ENCODE data around the gene HOXC9.
A peak's percentile ranks its signal among the peaks of the same experiment; 100 is the strongest.

The HOXC9 gene

DNA sequence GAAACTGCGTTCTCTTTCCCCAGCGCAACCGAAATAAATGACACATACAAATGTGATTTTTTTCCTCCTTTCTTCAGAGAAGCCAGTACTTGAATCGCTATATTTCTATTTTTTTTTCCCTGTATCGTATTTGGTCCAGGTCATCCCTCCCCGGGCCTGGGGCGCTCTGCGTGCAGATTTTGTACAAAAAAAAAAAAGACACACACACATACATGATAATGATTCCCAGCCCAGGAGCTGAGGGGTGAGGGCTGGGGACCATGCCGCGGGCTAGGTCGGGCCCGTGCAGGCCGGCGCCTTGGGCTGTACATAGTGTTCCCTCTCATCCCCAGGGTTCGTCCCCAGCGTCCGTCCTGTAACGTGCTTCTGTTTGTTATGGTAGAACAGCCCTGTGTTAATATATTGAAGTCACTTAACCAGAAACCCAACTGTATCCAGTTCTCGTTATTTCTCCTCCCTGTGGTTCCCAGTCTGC is 3.0 kb downstream of the HOXC9 start:
- DNase-seq = no peak

DNA sequence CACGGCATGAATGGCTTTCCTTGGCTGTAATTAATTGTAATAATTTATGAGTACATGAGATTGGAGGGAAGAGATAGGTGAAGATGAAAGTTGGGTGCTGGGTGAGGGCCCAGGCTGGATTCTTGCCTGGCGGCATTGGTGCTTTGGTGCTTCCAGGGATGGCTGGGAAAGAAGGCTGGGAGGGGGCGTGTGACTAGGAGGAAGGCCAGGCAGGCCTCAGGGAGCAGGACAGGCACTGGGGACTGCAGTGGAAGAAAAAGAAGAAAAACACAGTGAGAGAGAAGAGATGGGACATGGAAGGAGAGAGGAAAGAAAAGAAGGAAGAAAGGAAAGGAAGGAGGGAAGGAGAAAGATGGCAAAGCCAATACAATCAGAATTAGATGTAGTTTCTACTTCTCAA is 3.7 kb downstream of the HOXC9 start:
- DNase-seq = no peak

DNA sequence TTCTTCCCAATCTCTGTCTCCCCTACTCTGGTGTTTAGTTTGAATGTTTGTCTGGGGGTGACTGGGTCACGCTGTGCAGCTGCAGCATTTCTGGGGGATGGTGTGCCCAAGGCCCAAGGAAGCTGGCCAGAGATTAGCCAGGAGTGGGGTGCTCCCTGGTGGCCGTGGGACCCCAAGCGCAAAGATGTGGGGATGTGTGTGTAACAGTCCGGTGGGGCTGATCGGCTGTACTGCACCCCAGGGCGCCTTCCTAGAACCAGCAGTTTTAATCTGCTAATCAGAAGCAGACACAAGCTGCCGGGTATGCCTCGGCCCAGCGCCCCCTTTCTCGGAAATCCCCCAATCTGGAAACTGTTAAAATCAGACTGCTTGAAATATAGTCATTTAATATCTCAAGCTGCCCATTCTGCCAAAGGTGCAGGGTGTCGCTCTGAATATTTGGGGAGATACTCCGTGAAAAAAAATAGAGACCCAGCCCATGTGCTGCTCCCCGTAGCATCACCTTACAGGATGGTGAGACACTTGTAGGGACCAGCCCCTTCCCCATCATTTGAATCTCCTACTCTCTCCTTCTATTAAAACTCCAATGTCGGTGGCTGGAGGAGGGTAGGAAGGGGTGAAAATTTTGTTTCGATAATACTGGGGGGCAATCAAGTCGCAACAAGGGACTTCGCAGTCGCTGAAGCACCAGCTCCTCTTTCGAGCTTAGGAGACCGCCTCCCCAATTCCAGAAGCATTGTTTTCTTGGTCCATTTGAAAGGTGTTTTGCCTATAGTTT is 4.3 kb downstream of the HOXC9 start:
- DNase-seq = no peak

DNA sequence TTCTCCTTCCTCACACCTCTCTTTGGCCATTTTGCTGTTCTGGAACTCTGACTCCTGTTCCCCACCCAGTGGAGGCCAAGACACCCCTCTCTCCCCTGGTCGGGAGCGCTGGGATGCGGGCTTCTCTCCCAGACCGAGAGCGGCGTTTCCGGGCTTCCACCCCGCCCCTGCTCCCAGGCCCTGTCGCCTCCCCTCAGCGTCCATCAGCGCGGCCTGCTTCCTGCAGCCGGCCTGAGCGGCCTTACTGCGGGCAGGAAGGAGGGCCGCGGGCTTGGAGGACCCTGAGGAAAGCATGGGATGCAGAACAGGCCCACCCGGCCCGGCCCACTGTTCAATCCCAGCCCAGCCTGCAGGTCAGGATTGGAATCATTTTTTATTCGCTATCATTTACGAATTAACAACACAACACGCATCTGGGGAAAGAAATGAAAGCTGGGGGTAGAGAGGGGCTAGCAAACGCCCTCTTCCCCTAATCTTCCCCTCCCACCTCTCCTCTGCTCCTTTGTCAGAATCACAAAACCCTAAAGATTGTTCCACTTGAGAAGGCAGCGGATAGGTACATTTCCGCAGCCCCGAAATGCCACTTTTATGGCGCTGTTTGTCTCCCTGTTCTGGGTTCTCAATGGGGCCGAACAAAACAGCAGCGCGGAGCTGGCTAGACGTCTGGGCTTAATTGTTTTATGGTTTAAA is 5.0 kb downstream of the HOXC9 start:
- DNase-seq = no peak

DNA sequence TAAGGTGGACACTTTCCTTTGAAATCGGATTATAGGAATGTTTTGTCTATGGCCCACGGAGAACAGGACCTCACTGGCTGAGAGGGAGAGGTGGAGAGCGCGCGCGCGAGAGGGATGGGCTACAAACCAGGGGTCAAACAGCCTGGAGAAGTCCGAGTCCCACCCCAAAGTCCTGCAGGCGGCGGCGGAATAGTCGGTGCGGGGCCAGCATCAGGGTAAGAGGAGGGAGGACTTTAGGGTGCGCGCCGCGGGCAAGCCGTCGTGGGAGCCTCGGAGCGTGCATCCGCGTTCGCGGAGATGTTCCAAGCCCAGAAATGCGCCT is 5.5 kb downstream of the HOXC9 start:
- DNase-seq = no peak

DNA sequence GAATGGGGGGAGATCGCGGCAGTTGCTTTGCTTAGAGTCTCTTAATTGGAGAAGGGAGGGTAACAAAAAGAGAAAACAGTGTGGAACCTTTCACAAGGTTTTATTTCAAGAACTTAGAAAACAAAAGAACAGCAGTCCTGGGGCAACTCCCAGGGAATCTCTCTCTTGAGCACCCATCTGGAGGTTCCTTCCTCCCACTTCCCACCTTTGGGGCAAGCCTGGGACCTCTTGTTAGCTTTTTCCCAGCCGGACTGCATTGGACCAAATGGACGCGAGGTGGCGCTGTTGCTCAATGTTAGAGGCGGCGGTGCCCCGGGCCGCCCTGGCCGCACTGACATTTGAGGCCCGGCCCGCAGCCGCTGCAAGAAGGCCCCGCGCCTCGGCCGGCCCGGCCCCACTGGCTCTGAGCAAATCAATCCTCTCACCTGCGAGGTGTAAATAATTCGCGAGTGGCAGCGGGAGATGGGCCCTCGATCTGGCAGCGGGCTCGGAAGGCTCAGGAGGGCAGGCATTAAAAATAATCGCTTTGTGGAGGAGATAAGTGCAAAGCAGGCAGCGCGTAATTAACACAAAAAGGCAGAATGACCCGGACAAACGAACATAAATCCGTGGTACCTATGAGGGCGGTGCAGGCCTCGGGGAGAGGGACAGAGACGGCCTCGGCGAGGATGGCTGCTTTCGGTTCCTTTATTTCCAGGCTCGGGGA is 6.0 kb downstream of the HOXC9 start:
- DNase-seq = peak; percentile 65

DNA sequence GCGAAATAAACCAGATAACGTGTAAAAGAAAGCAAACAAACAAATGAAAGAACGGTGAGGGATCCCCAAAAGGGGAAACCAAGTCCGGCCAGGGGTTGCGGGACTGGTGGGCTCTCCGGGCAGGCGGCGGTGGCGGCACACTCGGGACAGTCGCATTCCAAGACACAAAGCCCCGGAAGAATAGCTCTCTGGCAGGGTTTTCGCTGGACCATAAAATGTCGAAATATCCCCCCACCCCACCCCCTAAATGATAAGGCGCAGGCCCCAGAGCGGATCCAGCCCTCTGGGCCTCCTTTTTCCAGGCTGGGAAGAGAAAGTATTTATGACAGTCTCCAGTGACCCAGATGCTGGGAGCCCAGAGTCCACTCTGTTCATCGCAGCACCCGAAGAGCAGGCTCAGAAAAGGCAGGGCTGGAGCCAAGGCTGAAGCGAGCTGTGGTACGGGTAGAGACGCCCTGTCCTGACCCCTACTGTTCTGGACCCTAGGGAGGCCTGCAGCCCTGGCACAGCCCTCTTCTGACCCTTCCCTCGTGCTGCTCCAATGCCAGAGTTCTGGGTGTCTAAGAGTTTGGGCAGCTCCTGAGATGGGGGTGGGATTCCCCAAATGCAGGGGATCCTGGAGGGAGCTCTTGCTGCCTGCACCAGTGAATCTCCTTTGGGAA is 6.7 kb downstream of the HOXC9 start:
- no peak for DNase-seq

DNA sequence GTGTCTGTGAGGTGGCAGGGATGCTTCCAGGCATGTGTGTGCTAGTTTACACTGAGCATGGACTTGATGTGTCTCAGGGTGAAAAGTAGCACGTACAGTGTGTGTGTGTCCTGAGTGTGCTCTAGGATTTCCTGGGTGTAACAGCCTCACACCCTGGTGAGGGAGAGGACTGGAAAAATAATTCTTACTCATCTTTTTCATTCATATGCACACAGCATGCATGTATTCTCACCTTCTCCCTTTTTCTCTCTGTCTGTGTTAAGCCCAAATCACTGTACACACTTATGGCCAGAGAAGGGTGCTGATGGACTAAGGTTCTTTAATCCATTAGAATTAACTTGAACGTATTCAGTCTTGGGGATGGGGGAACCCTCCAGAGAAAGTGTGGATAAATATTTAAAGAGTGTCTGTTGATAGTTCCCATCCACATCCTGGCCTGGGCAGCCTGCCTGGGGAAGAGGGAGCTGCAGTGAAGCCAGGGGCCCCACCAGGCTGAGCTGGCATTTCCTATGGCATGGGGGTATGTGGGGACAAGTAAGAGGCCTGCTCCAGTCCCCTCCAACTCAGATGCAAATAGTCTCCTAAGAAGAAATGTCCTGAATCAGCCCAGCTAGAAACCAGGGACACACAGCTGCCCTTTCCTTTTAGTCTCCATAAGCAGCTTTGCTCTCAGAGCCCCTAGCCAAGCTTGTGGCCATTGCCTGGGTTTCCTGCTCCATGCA is 7.7 kb downstream of the HOXC9 start:
- DNase-seq = no peak

DNA sequence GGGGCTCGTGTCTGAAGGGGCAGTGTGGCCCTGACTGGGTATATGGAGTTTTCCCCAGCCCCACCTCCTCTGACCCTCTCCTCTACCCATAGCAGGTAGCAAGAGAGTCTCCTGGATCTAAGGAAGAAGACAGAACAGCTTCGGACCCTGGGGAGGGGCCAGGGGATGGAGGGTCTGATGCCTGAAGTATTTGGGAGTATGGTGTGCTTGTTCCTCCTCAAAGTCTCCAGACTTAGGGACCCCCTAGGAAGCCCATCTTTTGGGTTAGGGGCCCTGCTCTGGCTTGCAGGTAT is 8.2 kb downstream of the HOXC9 start:
- DNase-seq = no peak

DNA sequence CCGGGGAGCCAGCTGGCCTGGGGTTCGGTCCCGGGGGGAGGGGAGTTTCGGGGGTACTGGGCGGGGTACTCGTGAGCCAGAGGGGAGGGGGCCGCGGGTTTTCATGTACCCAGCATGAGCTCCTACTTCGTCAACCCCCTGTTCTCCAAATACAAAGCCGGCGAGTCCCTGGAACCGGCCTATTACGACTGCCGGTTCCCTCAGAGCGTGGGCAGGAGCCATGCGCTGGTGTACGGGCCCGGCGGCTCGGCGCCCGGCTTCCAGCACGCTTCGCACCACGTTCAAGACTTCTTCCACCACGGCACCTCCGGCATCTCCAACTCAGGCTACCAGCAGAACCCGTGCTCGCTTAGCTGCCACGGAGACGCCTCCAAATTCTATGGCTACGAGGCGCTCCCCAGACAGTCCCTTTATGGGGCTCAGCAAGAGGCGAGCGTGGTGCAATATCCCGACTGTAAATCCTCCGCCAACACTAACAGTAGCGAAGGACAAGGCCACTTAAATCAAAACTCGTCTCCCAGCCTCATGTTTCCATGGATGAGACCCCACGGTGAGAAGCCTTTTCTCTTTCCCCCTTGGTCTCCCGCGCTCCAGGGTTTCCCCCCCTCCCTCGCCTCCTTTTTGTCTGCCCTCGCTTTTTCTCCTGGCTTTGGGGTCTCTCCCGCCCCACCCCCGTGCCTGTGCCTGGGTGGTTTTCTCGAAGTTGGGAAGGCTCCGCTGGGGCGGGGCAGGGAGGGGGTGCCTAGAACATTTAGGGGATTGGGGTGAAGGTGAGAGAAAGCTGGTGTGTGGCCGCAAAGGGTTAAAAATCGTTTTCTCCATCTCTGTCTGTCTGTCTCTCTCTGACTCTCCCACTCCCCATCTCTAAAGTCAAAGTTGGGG is 9.5 kb downstream of the HOXC9 start:
- DNase-seq = no peak

DNA sequence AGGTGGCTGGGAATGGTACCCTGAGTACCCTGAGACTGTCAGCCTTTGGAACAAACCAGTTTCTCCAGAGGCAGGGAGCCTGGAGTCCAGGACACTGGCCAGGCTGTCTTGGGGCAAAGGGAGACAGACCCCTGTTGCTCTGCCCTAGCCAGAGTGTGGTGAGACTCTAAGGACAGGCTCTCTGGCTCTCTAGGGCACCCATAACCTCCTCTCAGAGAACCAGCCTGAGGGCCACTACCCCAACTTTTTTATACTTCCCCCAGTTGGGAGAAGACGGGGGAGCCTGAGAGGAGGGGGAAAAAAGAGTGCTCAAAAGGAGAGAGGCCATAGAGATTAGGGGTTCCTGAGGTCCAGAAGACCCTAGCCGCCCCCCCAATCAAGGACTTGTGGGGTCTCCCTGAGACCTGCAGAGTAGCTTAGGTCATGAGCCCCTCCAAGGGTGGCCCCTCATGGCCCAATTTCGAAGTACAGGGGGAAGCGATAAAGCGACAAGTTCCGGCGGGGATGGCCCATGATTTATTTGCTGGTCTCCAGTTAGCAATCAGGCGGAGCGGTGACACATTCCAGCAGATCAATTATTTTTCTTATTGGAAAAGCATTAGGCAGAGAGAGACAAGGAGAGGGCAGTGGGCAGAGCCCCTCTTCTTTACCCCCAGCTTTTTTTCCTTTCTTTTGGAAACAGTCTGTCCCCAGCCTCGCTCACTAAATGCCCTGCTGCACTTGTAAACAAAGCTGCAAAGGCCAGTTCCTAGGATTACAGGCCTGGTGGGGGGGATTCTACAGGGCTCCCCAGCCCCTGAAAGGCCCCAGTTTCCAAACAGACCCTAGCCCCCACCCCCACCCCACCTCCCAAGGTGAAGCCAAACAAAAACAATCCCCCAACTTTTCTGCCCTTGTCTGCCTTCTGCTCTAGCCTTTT is 10.4 kb downstream of the HOXC9 start:
- DNase-seq = no peak

DNA sequence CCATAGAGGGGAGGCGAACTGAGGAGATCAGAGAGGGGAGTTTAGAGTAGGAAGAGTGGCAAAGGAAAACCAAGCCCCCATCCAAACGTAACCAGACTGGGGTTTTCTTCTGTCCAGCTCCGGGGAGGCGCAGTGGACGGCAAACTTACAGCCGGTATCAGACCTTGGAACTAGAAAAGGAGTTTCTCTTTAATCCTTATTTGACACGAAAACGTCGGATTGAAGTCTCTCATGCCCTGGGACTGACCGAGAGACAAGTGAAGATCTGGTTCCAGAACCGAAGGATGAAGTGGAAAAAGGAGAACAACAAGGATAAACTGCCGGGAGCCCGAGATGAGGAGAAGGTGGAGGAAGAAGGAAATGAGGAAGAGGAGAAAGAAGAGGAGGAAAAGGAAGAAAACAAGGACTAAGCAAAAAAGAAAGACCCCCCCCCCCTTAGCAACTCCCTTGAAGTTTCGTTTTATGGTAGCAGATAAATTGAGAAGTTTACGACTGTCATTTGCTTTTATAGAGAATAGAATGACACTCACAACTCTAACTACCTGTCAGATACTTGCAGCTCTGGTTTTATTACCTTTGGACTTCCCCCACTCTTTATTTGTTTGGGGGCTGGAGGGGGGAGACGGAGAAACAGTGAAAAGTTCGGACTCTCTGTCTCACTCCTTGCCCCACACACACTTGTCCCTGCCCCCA is 11.2 kb downstream of the HOXC9 start:
- no peak for DNase-seq

DNA sequence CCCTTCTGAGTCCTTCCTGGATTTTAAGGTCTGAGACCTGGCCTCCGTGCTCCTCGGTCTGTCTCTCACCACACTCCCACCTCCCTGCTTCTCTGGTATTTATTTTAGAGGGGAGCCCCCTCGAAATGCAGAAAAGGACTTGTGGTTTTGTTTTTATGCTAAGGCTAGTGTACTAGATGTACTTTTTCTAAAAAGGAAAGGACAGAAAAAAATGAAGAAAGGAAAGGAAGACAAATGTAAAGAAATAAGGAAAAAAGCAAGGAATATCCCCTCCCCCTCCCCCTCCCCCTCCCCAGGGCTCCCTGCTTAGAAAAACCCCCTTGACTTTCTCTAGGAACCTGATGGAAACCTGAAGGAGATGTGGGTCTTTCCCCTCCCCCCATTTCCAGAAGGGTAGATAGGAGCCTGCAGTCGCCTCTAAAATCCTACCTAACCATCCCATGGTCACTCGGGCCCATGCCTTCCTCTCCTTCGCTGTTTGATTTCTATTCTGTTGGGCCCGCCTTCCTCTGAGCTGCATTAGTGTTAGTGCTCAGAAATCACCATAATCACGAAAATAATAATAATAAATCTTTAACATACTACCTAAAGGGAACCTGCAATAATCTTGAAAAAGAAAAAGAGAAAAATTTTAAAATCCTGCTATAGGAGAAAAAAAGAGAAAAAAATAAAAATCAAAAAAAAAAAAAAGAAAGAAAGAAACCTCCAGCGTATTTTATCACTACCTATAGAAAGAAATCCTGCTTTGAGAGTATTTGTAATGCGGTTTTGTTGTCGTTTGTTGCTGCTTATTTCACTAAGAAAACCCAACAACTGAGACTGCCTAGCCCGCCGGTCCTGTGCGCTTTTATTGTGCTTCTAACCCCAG is 11.9 kb downstream of the HOXC9 start:
- DNase-seq = no peak

DNA sequence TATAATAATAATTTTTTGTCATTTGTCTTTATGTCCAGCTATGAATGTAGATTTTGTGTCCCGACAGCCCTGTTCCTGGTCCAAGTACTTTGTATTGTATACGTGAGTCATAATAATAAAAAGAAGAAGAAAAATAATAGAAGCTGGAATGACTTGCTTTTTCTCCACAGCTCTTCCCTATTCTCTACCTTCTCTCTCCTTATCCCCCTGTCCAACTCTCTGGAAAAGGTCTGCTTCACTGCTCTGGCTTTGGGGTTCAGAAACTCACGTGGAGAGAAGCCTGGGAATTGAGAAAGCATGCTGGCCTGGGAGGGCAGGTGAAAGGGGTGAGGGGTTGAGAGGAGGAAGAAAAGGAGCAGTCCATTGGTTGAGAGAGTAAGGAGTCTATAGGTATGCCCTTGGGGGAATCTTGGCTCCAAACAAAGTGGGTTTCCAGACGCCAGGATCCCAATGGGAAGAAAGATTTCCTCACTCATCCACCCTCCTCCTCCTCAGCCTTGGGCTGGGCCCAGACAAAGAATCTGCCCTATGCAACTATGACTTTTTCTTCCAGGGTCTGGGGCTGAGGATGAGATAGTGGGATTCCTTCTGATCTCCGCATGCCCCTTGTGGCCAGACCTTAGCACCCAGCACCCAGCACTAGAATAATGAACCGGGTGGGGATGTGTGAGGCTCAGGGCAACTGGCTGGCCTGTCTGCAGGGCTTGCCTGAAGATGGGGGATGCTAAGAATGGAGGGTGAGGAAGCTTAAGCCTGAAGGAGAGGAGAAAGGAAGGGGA is 12.9 kb downstream of the HOXC9 start:
- DNase-seq = no peak

DNA sequence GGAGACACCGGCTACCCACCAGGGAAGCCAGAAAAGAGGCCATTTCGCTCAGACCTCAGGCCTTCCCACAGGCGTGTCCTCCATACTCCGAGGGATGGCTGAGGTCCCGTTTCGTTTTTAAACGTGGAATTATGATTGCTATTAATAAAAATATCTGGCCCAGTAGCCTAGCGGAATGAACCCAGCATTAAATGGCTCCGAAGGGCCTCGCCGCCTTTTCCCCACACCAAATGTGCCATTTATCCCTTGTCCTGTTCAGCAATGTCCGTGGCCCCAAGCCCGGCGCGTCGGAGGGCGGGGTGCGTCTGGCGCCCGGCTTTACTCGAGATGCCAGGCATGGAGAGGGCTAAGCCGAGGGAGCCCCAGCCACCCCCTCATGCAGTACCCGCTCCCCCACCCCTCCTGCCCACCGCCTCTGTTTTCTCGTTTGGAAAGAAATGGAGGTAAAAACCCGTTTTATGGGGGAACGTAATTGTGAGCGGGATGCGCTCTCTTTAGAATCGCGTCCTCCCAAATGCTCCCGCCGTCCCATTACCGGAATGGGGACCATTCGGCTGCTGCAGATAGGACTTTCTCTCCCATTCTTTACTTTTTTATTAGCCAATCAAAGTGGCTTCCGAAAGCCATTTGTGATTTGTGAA is 14.5 kb downstream of the HOXC9 start:
- DNase-seq = no peak

DNA sequence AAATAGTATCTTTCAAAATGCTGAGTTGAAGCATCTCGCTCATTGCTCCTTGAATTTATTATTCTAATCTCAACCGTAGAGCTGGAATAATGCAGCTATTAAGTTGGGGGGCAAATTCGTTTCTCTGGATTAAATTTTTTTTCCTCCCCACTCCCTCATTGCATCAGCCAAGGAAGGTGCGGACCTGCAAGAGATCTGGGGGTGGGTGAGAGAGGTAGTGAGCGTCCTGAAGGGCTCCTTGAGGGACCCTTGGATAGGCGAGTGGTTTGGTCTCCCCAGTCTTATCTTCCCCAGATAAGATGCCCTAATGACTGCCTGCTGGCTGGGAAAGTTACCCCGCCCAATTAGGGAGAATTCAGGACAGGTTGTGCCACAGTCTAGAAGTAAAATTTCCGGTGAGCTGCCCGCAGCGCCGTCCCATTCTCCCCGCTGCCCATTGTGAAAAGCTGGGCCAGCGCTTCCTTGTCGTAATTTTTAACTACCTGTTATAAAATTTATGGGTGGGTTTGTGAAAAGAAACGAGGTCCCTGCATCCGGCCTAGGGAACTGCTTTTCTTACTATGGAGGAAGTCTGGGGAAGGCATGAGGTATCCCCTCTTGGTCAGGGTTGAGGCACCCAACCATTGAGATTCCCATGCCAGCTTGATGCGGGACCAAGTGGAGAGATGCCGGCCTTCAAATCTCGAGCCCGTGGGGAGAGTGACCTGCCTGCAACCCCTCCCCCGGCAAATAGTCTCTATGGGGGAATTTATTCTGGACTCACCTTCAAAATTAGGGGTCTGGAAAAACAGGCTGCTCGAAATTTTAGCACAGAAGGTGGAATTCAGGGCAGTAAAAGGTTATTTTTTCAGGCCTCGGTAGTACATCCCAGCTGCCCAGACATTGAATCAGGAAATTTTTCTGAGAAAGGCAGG is 15.3 kb downstream of the HOXC9 start:
- DNase-seq = no peak

DNA sequence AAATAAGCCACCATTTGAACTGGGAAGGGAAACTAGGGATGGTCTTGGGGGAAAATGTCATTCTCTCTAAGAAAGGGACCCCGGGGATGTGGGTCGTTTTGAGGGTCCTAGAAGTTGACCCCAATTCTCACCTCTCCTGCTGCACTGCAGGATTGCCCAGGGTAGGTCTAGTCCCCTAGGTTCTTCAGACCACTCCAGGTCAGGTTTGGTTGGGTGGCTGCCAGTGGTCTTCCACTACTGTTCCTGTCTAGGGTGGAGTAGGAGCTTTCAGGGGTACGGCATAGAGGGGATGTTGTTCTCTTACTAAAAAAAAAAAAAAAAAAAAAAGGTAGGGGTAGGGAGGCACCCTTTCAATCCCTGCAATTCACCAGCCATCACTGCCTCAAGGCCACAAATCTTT is 16.1 kb downstream of the HOXC9 start:
- no peak for DNase-seq

Measured in NCI-H774 (cell line).